Stimulated activated CD4-positive, alpha-beta T cell treated with anti-CD3 and anti-CD28 coated beads, TNF-alpha, amount 100 ng/mL, for 4 hours (primary cell): Measurements from ENCODE around the gene AFAP1L2.

ENCODE experiments used
- DNase-seq, 3 experiments: peaks; one replicate each; pipeline ENCODE4 v3.0.0-alpha.2; 2020; ENCODE audit warnings: low read depth in 3 of 3

AFAP1L2 gene, protein sequence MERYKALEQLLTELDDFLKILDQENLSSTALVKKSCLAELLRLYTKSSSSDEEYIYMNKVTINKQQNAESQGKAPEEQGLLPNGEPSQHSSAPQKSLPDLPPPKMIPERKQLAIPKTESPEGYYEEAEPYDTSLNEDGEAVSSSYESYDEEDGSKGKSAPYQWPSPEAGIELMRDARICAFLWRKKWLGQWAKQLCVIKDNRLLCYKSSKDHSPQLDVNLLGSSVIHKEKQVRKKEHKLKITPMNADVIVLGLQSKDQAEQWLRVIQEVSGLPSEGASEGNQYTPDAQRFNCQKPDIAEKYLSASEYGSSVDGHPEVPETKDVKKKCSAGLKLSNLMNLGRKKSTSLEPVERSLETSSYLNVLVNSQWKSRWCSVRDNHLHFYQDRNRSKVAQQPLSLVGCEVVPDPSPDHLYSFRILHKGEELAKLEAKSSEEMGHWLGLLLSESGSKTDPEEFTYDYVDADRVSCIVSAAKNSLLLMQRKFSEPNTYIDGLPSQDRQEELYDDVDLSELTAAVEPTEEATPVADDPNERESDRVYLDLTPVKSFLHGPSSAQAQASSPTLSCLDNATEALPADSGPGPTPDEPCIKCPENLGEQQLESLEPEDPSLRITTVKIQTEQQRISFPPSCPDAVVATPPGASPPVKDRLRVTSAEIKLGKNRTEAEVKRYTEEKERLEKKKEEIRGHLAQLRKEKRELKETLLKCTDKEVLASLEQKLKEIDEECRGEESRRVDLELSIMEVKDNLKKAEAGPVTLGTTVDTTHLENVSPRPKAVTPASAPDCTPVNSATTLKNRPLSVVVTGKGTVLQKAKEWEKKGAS

DNA sequence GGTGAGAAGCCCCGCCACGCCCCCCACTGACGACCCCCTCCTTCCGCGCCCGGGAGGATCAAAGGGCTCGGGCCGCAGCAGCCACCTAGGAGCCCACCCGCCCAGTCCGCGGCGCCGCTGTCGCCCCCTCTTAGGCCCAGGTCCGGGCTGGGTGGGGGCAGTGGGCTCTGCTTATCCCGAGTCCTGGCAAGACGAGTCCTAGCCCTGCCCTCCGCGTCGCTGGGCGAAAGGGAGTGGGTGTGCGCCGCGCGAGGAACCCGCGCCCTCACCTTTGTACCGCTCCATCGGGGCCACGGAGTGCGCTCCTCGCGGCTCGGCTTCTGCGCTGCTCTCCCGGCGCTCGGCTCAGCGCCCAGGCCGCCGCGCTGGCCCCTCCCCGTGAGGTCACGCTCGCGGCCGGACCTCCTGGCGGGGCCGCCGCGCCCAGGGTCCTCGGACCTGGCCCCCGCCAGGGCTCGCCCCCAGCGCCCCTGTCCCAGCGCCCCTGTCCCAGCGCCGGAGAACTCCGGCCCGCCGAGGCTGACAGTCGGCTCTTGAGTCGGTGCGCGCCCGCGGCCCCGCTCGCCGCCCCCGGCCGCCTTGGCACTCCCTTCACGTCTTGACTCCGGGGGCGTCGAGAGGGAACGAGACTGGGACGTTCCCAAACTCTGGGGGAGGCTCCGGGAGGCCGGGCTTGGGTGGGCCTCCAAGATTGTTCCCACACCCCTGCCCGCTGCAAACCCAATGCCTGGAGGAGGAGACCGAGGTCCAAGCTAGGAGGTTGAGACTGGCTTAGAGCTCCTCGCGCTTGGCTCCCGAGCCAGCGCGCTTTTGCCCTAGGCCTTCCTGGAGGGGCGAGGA, at the start of gene AFAP1L2:
Gene AFAP1L2, minus strand, starts transcription at position 332 of the 840 bp plus-strand sequence. Its CDS starts 47 bp downstream, at position 285.
- DNase-seq: no peak

DNA sequence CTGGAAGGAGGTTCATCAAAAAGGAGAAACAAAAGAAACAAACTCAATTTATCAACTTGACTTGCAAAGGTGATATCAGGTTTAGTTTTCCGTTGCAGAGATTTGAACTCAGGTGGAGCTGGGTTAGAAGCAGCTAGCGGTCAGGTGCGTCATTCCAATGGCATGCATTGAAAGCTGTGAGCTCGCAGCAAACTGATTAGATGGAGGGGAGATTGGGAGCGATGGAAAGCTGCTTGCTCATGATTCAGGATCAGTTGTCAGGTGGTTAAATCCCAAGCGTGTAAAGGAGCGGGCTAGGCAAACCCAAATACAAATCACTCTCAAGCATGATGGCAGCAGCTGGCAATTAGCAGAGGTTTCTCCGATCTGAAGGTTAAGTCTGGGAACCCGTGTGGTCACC, 49.3 kb upstream of the AFAP1L2 start:
- DNase-seq: no peak

DNA sequence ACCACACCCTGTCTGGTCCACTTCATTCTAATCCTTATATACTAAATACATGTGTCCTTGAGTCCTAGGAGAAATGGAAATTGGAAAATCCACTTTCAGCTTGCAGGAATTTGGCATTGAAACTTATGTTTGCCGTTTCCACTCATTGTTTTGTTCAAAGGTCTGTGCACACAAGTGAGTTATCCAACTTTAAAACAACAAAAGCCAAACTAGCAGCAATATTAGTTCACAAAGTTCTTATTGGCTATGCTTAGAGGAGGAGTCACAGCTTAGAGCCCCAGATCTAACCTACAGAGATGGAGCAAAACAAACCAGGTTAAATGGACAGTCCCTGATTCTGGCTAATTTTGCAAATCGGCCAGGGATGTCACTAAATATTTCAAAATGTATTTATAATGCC, 44.6 kb upstream of the AFAP1L2 start:
- no peak for DNase-seq

DNA sequence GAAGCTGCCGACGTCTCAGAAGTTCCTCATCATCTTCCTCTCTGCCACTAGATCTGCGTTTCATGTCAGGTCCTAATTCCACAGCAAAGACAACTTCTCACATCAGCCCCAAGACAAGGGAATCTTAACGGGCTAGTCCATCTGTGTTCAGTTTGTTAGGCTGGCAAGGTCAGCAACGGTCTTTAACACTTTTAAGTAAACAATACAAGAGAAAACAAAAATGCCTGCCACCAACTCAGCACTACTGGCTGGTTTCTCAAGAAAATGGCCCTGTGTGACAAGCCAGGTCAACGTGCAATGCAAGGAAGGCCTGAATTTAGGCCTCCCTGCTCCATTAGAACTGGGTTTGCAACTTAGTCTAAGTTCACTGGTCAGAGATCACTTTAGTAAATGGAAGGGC, 41.0 kb upstream of the AFAP1L2 start:
- no peak for DNase-seq

- no peak for DNase-seq
These were observed 40.5 kb upstream of the AFAP1L2 start for GRCh38 chr10:114444819-114445218.

GRCh38 chr10:114442091-114442630, 37.9 kb upstream of the AFAP1L2 start:
- no peak for DNase-seq

- no peak for DNase-seq
These were observed 36.8 kb upstream of the AFAP1L2 start for GRCh38 chr10:114441107-114441506.

DNA sequence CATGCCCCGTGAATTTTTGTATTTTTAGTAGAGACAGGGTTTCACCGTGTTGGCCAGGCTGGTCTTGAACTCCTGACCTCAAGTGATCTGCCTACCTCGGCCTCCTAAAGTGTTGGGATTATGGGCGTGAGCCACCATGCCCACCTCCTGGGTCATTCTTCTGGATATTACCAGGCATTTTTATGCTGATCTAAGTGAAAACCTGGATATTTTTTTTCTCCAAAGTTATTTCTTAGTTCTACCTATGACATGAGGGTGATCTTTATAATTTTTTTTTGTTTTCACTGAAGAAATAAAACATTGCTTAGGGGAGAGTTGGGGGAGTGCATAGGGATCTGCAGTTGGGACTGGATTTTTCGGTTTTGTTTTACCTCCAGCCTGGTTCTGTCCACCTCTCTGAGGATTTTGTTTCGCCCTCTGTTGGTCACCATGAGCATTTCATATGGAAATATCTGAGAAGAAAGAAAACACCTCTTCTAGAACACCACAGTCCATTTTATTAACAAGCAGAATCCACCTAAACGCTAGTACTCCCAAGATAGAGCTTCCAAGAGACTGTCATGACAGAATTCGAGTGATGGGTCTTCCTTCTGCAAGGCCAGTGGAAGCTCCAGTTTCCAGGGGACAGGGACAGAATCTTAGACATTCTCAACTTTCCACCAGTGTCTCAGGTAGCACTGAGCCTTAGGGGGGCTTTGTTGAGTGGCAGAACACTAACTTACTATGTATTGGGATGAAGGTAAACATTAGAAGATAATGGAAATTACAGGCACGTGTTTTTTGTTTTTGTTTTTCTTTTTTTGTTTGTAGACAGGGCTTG, 33.4 kb upstream of the AFAP1L2 start:
- no peak for DNase-seq

GRCh38 chr10:114436941-114437340, 32.6 kb upstream of the AFAP1L2 start:
- no peak for DNase-seq

- DNase-seq: no peak
These were observed 28.3 kb upstream of the AFAP1L2 start for GRCh38 chr10:114432566-114433093.

DNA sequence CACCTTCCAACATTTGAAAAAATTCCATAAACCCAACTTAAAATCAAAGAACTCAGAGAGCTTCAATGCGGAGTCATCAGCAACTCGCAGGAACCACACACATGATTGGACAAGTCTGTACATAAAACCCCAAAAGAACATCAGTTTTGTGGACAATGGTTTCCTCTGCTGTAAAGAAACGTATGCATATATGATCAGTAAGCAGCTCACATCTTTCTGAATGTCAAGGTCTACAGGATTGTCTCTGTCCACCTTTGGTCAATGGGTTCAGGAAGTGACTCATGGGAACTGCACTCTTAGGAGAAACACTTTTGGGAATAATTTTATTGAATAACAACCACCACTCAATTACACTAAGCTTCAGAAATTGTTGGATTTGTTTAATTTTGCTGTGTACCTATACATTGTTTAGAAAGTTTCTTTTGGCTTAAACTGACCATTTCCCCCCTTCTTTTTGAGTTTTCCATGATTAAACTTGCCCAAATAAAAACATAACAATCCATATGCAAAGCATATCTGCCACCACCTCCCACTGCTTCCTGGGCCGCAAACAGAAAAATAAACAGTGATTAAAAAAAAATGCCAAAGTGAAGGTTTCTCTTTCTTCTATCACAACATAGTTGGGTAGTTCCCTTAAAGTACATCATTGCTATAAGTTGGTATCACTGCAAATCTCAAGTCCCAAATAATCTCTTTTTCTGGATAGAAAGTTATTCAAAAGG, 27.3 kb upstream of the AFAP1L2 start:
- DNase-seq: no peak

DNA sequence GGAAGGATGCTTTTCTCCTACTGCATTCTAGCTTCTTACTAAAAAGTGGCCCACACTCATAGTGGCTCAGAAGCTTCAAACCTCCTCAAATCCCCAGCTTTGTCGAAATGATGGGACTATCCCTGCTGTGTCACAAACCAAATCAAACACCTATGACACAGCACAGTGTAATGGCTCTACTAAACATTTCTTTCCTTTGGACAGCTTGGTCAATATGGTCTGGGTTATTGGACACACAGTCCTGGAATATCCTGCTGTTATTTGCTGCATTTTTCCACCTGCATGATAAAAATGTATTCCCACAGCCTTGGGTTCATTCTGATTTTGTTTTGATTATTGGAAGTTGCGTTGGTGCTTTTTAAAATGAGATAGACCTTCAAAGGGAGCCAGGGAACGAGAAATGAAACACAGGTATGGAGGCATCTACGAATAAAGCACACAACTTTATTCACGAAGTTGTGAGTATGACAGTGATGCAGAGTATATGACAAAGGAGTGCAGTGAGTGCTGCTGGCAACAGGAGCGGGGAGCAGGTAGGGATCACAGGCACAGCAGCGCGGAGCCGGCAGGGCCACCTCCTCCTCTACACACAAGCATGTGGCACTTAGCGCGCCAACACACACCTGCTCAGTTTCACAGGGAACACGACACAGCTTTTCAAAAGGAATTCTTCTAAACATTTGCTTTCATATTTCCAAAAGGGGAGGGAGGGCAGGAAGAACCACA, 26.5 kb upstream of the AFAP1L2 start:
- no peak for DNase-seq

GRCh38 chr10:114429581-114430335, 25.5 kb upstream of the AFAP1L2 start:
- no peak for DNase-seq

DNA sequence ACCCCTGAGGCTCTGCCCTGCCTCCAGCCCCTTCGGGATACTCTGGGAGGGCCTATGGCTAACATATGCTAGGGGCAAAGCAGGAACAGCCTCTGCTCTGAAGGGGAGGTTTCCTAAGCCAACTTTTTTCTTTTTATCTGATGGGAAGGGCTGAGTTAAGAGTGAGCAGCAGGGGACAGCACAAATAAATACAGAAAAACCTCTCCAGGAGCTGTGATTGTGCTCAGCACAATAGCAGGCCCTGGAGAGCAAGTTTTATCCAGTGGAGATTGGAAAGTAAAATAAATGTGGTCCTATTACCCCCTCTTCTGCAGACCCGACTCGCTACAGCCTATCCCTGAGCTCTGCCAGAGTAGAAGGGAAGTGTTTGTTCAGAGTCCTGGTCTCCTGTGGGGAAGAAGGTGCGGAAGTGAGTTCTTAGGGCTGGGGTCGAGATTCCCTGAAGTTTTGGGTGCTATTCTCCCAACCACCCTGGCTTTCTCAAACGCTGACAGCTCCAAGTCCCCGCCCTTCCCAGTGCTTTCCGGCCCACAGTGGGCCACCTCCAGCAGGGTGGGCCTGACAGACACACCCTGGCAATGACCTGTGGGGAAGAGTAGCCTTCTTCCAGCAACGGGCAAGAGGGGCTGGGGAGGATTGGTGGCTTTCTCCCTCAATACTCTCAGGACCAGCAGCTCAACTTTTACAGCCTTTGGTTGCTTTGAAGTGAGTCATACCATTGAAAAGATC, 23.0 kb upstream of the AFAP1L2 start:
- DNase-seq: no peak

DNA sequence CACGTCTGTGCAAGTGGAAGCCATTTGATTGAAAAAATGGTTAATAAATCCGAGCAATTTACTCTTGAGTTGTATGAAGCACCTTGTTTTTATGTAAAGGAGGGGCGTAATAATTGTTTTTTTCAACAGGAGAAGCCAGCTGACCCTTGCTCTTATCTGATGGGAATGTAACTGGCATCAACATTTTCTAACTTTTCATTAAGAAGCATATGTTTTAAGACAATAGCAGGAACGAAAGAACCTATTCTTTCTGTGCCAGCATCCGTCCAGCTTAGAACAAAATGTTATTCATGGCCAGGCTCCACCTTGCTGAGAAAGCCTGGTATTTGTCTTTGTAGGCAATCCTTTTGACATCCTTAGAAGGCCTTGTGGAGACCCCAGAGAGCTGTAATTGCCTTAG, 22.2 kb upstream of the AFAP1L2 start:
- DNase-seq: no peak

DNA sequence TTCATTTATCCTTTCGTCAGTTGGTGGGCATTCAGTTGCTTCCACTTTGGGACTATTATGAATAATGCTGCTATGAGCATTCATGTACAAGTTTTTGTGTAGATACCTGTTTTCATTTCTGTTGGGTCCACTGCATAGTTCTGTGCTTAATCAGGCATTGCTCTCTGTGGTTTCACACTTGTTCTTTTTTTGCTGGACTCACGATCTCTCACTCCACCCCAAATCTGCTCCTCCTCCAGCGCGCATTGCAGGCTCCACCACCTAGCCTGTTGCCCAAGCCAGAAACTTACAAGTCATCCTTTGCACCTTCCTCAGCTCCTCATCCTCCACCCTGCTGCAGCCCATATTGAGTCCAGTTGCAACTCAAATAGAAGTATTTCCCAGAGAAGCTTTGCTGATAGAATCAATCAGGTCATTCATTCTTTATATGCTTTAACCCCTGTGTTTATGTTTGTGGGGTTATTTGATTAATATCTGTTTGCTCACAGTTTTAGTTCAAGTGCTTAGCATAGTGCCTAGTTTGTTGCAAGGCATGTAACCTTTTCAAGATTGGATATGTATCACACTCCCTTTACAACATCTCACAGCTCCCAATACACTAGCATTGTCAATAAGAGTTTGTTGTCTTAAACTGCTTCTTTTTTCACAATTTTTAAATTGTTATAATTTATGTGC, 16.6 kb upstream of the AFAP1L2 start:
- no peak for DNase-seq

DNA sequence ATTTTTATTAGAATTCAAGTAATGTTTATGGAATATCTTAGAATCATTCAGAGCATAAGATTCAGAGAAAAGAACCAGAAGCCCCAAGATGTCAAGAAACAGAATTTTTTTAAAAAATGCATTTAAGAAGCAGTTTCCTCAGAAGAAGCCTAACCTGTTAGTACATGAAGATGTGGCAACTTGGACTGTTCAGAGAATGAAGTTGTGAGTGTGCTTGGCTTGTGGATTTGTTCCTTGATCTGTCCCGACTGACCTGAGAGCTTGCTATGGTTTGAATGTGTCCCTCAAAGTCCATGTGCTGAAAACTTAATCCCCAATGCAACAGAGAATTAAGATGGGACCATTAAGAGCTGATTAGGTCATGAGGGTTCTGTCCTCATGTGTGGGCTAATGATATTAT, 13.8 kb upstream of the AFAP1L2 start:
- DNase-seq: no peak
